ENCODE data around the gene PDE8A.
"Not testable (repeated sequence)": the region's sequence is repeated elsewhere in the genome, so short reads cannot be mapped to it uniquely, and the experiment has no call there.

PDE8A gene

DNA sequence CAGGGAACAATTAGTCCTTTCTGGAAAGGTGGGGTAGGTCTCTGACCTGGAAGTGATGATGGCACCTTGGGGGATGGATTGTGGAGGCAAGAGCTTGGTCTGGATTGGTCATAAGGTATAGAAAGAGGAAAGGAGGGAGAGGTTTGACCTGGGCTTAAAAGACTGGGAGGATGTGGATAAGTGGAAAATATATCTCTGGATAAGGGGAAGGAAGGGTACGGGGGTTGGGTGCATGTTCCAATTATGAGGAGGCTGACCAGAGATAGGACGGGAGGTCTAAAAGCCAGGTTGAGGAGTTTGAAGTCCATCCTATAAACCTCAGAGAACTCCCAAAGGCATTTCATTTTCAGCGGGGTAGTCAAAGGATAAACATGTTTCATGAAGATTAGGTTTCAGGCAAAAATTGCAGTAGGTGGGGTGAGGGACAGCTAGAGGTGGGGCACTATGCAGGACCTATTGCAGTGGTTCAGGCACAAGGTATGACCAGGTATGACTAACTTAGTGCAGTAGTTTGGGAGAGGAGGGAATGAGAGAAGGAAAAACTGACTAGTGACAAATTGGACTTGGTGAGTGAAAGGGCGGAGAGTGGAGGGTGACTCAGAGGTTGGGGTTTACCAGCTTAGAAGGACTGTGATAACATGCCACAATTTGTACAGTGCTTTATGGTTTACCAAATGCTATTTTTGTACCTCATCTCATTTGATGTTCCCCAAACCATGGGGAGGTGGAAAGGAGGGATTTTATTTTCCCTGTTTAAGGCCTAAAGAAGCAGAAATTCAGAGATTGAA lies 10.7 kb downstream of the PDE8A start:
- DNase-seq, result peak; percentile 50

DNA sequence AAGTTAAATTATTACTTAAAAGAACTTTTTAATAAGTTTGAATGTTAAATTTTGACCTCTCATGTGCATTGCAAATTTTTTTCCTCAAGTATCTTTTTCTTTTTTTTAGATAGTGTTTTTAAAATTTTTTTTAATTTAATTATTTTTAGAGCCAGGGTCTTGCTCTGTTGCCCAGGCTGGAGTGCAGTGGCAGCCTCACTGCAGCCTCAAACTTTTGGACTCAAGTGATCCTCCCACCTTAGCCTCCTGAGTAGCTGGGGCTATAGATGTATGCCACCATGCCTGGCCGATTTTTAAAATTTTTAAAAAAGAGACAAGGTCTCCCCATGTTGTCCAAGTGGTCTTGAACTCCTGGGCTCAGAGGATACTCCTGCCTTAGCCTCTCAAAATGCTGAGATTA lies 14.4 kb downstream of the PDE8A start:
- DNase-seq, result no peak

DNA sequence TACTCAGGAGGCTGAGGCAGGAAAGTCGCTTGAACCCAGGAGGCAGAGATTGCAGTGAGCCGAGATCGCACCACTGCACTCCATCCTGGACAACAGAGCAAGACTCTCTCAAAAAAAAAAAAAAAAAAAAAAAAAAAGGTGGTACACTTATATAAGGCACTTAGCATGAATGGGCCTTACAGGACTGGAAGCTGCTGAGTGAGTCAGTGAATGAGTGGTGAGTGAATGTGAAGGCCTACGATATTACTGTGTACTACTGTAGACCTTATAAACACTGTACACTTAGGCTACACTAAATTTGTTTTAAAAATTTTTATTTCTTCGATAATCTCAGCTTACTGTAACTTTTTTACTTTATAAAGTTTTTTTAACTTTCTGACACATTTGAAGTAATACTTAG lies 15.1 kb downstream of the PDE8A start:
- not testable (repeated sequence) for DNase-seq

DNA sequence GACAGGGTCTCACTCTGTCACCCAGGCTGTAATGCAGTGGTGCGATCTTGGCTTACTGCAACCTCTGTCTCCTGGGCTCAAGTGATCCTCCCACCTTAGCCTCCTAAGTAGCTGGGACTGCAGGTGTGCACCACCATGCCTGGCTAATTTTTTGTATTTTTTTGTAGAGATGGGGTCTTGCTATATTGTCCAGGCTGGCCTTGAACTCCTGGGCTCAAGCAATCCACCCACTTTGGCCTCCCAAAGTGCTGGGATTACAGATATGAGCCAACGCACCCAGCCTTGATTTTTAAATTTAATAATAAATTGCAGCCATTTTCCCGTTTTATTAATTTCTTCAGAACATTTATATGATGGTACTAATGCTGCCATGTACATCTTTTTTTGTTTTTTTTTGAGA lies 15.6 kb downstream of the PDE8A start:
- DNase-seq, result not testable (repeated sequence)

DNA sequence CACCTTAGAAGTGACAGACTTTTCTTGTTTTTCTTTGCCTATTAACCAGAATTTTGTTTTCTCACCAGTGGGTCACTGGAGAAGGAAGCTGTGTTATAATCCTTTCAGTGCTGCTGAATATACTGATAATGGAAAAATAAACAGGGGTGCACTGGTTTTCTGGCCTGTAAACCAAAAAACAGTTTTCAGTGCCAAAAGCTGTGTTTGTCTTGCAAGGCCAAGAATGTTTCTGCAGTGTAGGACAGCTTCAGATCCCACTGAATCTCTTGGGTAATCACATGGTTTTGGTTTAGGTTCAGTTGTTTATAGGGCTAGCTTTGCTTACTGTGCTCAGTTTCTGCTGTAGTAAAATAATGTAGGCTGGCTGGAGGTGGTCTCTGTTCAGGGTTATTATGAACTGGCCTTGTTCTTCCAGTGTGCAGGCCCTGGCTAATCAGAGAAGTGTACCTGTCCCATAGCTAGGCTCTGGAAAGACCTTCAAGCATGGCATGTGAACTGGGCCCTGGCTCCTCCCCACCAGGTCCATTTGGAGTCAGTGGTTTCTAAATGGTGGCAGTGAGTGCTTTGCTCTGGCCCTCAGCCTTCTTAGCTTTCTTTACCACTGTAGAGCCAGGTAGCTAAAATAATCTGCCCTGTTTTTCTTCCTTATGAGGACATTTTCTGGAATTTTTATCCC lies 18.7 kb downstream of the PDE8A start:
- DNase-seq, result no peak

DNA sequence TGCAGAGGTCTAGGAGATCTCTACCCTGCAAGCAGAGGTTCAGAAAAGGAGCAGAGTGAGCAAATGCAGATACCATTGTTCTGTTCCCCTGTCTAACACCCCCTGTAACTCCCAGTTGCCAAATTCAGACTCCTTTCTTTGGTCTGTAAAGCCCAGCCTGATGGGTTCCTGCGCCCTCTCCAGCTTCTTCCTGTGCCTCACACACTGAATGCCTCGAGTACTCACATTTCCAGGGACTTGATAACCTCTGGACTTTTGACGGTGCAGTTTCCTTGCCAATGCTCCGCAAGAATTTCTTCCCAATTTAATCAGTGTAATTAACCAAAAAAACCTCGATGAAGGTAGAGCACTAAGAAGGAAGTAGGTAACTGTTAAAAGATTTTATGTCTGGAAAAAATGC lies 19.3 kb downstream of the PDE8A start:
- DNase-seq, result no peak

DNA sequence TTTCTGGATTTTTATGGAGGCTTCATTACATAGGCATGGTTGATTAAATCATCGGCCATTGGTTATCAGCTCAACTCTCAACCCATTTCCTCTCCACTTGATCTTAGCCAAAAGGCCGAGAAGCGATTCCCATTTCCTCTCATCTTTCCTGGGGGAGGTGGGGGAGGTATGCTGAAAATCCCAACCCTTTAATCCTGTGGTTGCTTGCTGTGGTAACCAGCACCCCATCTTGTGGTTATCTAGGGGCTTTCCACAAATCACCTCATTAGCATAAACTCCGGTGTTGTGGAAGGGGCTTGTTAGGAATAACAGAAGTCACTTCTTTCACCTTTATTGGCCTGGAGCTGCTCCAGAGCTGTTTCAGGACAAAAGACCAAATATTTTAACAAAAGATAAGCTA lies 20.9 kb downstream of the PDE8A start:
- DNase-seq, result no peak

DNA sequence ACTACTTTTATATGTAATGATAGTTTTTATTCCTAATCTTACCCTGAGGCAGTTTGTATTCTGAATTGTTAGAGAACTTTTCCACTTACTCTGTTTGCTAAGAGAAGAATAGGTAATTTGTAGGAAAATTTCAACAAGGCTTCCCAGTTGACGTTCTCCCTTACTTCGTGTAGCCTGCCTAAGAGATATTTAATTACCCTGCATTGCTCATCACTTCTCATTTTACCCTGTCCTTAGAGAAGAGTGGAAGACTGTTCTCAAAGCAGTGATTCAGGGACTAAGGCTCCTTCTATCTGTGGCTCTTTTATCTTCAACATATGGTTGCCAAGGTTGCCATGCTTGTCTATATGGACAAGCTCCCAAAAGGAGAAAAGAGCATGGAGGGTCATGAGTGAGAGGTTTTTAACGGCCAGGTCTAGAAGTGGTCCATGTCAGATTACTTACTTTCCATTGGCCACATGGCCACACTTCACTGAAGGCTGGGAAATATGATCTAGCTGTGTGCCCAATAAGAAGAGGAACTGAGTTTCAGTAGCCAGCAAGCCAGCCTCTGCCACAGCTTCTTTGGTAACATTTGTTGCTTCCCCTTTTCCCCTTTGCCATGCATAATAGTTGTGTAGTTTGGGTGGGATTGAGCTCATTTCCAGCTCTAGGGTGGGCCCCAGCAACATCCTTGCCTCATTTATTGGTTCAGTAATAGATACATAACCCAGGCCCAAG lies 22.1 kb downstream of the PDE8A start:
- no peak for DNase-seq

DNA sequence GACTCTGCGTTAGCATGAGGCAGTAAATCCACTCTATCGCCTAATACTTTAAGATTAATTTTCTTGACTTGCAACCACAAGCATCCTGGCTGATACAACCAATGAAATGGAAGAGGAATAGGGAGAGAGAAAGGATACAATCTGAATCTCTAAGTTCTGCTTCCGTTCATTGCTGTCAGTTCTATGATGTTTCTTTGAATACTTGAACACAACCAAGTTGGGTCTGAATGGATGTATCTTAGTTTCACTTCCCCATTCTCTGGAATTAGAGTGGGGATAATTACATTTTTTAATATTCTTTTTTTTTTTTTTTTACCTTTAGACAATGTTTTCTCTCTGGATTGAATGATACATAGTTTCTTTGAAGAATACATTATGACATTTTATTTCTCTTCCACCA lies 22.9 kb downstream of the PDE8A start:
- DNase-seq, result no peak

DNA sequence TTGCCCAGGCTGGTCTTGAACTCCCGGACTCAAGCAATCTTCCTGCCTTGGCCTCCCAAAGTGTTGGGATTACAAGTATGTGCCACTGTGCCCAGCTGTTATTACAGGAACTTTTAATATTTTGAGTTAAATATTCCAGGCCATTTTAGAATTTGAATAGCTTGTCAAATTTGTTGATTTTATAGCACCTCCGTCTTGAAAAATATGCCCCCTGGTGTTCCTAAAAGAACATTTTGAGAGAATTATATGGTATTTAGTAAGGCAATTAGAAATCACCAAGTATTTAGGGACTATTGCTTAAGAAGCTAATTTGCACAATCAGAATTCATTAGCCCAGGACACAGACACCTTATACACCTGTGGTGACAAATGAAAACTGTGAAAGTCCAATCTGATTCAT lies 23.7 kb downstream of the PDE8A start:
- no peak for DNase-seq

DNA sequence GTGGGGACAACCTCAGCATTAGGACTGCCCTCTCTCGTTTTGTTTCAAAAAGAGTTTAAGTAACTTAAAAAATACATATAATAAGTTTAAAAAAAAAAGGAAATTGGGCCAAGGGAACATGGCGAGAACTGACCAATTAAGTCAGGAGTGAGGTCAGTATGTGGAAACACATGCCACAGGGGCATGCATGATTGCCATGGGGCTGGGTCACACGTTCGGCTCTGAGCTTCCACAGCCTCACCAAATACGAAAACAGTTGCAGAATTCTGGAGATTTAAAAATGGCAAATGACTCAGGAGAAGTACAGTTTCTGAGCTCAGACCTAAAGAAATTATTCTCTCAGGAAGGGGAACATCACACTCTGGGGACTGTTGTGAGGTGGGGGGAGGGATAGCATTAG lies 24.1 kb downstream of the PDE8A start:
- no peak for DNase-seq

DNA sequence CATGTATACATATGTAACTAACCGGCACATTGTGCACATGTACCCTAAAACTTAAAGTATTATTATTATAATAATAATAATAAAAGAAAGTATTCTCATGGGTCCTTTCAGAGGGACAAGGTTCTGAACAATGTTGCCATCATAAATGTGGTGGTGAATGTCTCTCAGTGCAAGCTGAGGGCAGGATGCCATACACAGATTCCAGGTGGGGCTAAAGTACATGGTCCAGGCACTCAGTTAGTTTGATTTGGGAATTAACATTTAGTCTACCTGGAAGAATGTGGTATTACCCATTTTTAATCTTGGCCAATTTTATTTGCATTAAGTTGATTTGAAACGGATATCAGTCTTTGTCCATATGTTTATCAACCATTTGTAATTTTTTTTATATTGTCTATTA lies 24.5 kb downstream of the PDE8A start:
- DNase-seq, result no peak

DNA sequence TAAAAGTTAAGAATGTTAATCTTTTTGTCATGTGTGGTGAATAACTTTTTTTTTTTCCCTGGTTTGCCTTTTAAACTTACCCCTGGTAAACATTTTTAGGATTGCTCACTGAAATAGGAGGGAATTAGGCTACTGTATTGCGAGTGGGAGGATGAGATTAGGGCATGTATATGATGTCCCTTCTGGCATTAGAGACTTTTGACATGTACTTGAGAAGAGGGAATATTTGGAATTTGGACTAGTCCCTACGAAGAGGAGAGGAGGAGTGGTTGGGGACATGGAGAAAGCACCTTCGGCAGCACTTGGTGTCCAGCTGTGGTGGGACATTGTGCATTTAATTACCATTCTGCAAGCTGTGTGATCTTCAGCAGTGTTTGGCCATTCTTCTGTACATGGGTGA lies 25.0 kb downstream of the PDE8A start:
- DNase-seq, result no peak

DNA sequence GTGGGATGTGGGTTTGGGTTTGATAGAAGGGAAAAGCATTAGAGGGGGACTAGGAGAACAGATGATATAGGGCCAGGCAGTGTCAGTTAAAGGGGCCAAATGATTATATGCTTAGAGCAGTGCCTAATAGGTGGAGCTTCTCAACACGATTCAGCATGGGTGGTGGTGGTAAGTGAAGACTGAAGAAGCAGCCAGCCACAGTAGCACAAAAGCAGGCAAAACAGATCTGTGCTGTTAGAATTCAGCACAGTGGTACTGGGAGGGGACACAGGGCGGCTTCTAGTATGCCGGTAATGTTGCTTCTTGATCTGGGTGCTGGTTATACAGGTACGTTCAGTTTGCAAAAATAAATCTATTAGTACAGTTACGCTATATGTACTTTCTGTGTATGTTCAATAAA lies 25.5 kb downstream of the PDE8A start:
- no peak for DNase-seq

DNA sequence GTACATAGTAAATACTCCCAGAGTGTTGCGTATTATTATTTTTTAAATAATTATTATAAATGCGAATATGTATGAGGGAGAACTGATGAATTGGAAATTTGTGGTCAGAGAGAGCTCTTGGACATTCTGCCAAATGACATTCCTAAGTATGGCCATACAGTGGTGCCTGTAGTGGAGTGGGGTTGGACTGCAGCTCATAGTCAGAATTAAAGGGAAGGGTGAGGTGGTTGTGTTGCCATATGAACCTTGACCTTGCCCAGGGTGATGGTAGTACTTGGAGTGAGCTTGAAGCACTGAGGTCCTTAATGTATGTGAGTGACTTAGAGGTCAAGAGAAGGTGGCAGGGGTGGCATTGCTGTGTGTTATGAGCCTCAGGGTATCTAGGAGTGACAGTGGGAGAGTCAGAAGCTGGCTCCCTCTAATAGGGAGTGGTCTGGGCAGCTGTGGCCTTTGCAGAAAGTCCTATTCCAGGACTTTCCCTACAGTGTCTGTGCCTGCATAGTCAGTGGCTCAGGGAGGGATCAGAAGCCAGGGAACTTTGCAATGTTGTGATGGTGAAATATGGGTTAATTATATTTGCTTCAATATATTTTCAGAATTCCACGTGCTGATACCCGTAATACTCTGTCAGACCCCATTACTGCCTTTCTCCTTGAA lies 26.2 kb downstream of the PDE8A start:
- no peak for DNase-seq

DNA sequence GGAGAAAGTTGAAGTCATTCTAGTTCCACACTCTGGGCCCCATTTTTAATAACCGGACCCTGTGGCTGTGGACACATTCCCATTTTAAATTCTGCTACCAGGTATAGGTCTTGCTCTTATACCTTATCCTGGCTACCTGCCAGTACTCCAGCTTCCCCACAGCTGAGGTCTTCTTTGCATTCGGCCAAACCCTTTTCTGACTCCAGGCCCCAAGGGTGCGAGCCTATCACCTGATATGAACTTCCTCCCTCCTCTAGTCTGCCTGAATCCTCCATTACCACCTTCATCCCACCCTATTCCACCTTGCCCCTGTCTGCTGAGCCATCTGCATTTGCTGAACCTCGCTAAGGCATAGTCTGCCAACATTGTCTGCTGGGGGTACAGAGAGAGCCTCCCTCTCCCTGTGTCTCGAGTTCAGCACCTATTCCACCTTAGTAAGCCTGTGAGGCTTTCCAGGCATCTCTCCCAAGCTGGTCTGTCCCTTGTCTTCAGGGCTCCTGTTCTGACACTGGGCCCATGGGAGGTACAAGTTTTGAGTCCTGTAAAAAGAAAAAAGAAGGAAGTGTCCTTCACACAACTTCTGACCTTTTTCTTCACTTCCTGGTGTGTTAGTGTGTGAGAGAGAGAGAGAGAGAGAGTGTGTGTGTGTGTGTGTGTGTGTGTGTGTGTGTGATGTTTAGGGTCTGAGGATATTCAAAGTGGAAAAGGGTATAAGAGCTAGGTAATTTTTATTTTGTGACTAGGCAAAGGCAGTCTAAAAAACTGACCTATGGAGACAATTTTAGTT lies 27.0 kb downstream of the PDE8A start:
- no peak for DNase-seq

DNA sequence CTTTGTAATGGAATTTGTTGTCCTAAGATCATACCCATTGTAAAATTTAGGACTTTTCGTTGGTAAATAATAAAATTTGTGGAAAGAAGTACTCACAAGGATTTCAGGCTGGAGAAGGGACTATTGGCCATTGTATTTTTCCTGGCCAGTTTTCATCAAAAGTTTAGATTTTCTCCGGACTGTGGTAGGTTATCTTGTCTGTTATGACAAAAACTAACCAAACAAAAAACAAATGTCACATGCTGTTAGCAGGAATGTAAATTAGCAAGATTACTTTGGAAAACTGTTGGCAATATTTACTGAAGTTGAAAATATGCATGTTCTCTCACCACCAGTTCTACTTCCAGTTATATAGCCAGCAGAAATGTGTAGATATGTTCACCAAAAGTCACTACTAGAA lies 27.8 kb downstream of the PDE8A start:
- no peak for DNase-seq

DNA sequence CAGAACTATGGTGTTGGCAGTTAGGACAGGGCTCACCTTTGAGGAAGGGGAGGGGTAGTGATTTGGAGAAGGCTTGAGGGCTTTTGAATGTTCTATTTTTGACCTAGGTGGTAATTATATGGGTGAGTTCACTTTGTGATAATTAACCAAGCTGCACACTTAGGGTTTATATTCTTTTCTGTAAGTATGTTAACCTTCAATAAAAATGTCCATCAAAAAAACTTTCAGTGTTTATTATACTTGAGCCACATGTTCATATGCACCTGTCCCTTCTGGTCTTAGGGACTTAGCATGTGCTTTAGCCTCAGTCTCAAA lies 28.4 kb downstream of the PDE8A start:
- no peak for DNase-seq

DNA sequence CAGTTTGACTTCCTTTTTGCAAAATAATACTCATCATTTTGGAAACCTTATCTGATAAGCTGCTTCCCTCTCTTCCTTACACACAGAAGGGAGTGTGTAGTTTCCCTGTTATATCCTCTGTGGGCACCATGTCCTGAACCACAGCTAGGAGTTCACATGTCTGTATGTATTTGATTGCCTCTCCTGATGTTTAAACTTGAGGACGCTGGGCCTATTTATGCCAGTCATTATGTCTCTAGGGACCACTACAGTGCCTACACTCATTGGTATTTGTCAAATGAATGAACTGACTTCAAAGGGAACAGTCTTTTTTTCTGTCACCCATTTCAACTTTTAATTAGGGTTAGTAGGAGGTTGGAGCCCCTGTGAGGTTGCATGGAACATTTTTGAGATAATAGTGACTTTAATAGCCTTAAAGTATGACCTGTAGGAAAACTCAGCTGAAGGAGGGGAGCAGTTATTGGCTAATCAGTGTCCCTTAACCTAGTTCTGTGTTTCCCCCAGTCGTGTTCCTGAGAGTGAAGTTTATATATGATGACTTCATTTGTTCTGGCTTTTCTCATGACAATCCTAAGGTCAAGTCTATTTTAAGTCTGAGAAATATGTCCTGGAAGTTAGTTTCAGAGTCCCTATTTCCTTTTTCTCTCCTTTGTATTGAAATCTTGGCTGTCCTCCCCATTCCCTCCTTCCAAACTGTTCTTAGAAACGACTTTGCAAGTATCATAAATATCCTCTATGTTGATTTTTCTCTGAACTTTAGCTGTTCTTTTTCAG lies 28.9 kb downstream of the PDE8A start:
- DNase-seq, result no peak

DNA sequence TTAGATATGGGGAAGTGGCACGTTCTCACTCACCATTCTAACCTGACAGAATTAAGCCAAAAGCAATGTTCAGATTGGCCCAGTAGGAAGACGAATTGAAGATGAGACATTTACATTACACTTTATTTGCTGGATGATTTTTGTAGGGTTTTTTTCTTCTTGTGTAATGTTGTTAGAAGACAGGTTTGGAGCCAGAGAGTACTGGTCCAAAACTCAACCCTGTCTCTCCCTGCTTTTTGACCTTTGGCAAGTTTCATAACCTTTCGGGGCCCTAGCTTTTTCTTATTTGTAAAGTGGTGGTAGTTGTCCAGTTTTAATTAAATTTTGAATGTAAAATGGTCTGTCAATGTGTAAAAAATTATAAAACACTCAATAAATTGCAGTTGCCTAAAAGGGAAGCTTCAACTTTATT lies 29.5 kb downstream of the PDE8A start:
- no peak for DNase-seq

DNA sequence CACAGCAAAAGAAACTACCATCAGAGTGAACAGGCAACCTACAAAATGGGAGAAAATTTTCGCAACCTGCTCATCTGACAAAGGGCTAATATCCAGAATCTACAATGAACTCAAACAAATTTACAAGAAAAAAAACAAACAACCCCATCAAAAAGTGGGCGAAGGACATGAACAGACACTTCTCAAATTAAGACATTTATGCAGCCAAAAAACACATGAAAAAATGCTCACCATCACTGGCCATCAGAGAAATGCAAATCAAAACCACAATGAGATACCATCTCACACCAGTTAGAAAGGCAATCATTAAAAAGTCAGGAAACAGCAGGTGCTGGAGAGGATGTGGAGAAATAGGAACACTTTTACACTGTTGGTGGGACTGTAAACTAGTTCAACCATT lies 30.1 kb downstream of the PDE8A start:
- not testable (repeated sequence) for DNase-seq

DNA sequence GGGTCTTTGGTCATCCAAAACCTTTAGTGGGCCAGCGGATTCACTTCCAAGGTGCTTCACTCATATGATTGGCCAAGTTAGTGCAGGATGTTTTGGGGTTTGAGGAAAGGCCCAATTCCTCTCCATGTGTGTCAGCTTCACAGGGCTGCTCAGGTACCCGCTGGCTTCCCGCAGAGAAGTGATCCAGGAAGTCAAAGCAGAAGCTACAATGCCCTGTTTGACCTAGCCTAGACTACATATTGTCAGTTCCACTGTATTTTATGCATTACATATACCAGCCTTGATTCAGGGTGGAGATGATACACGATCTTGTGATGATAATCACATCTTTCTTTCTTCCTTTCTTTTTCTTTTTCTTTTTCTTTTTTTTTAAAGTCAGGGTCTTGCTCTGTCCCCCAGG lies 32.1 kb downstream of the PDE8A start:
- DNase-seq, result no peak

Measured in stimulated activated naive CD4-positive, alpha-beta T cell treated with Interleukin-2 at 50 U/mL for 16 hours (primary cell).